ENCODE results near the gene BANP.
"Not testable (repeated sequence)": the region's sequence is repeated elsewhere in the genome, so short reads cannot be mapped to it uniquely, and the experiment has no call there.

BANP gene

DNA sequence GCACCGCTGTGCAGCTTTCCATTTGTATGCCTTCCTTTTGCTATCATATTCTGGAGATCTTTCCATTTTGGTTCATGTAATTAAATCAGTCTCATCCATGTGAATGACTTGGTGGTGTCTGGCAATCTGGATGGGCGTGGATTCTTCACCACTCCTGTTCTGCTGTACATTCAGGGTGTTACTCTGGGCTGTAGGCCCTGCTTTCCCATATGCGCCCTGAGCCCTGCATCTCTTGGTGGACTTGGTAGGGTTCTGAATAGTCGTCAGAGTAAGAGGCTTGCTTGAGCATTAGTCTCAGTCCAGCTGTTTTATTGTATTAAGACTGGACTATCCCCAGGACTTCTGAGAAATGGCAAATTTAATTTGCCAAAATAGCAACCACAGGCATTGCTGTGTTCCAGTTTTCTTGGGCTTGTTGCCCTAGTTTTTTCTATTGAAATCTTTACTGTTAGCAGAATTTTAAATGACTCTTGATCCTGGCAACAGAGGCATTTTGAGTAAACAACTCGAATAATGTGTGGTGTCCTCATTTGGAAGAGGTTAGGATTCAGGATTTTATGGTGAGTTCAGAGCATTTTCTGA lies 14.9 kb downstream of the BANP start:
- DNase-seq (ENCODE audit: low read depth in 2 of 2) = no peak

DNA sequence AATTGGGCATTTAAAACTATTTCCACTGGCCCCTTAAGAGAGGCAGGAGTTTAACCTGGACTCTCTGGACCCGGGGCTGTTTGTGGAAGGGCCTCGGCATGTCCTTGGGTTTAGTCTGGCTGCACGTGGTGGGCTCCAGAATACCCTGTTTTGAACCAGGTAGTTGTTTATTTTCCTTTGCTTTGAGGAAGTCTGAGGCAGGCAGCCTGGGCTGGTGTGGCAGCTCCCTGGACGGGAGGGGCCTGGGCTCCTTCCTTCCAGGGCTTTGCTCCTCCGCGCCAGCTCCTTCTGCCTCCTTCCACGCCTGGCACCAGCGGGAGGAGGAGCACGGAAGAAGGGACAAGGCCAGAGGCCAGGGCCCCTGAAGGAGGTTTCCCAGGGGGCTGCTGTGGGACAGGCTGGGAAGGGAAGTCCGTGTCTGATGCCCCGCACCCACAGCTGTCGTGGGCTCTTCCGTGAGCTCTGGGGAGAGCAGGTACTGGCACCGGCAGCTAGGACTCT lies 15.5 kb downstream of the BANP start:
- DNase-seq (ENCODE audit: low read depth in 2 of 2) = no peak

DNA sequence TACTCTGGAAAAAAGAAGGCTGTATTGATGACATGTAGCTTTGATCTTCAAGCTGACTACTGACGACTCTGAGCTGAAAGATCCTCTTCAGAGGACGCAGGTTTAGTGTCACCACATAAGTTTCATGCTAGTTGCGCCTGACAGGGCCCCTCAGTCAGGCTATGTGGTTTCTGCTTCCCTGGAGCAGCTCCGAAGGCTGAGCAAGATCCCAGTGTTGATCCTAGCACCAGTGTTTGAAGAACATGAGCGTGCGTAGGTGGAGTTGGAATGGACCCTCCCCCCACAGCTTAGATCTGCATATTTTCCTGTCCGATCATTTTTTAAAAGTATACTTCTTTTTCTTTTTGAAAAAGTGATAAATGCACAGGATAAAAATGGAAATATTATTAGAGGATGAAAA lies 17.3 kb downstream of the BANP start:
- no peak for DNase-seq (ENCODE audit: low read depth in 2 of 2)

DNA sequence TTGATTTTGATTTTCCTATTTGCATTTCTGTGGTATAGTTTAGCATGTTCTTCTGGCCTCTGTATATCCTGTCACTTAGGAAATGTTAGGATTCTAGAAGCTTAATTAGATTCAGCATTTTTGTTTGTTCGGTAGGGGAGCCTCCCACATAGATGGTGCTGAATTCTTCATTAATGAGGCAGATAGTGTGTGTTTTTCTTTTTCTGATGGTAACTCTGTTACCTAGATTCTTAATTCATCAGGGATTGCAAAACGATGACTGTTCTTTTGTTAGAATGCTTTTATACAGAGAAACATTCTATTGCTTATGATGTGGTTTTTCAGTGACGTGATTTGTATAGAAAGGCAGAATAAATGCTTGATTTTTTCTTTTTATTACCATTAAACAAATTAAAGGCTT lies 19.0 kb downstream of the BANP start:
- DNase-seq (ENCODE audit: low read depth in 2 of 2) = no peak

DNA sequence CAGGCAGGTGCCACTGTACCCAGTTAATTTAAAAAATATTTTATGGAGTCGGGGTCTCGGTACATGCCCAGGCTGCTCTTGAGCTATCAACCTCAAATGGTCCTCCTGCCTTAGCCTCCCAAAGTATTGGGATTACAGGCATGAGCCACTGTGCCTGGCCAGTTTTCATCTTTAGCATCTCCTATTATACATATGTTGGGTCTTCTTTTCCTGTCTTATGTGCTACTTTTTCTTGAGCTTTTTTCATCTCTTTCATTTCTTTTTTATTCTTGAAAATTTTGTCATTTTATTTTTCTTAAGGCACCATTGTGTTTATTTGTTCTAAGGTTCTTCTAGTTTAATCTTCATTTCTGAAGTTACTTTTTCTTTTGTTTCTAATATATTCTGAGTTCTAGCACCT lies 20.7 kb downstream of the BANP start:
- no peak for DNase-seq (ENCODE audit: low read depth in 2 of 2)

DNA sequence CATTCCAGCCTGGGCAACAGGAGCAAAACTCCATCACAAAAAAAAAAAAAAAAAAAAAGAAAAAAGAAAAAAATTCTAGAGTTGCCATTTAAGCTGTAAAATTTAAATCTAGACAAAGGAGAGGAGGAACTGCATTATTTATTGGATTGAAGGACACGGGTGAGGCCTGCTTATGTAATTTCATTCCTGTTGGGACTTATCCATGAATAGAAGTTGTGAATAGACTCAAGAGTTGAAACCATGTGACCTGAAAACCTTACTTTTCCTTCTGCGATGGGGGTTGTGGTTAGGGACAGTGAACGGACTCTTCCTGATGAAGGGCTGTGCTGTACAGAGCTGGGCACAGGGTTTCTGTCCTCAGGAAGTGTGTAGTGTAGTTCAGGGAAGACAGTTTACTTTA lies 22.5 kb downstream of the BANP start:
- DNase-seq (ENCODE audit: low read depth in 2 of 2) = no peak

DNA sequence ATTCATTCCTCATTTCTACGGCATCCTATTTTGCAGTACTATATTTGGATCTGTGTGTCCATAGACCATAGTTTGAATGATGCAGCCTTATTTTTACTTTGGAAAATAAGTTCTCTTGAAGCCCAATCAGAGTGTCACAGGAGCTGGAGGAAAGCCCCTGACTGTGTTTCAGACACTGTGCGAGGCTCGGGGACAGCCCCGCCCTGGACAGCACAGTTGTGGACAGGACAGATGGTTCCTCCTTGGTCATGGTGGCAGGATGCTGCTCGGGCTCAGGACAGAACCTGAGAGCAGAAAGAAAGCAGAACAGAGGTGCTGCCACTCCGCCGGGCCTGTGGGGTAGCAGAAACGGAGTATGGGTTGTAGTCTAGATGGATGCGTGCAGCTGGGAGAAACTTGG lies 22.9 kb downstream of the BANP start:
- no peak for DNase-seq (ENCODE audit: low read depth in 2 of 2)

DNA sequence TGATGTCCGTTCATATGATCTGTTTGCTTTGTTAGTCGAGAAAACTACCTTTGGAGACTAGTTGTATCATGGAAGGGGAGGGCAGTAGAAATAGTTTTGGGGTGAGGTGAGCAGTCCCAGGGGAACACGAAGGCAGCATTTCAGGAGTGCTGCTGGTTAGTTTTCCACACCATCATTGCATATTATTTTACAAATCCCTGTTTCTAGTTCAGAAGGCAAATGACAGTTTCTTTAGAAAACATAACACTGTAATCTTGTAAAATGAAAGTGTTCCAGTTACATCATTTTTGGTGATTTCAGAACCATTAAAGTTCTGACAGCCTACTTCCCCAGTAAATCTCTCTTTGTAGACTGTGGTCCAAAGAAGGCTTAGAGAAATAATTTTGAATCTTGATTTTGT lies 25.4 kb downstream of the BANP start:
- DNase-seq (ENCODE audit: low read depth in 2 of 2) = no peak

DNA sequence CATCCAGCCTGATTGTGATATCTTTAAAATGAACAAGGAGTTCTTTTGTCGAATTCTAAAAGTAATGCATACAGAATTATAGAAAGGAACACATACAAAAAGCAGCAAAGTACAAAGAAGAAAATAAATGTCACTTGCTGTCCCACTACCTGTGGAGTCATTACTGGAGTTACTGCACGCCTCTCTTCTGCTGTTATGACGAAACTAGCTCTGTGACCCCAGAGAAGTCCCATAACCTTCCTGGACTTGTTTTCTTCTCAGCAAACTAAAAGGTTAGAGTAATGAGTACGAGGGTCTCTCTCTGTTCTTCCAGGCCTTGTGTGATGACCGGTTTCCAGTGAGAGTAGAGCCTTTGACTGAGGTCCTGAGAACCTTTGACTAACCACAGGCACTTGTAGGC lies 26.9 kb downstream of the BANP start:
- DNase-seq (ENCODE audit: low read depth in 2 of 2) = no peak

DNA sequence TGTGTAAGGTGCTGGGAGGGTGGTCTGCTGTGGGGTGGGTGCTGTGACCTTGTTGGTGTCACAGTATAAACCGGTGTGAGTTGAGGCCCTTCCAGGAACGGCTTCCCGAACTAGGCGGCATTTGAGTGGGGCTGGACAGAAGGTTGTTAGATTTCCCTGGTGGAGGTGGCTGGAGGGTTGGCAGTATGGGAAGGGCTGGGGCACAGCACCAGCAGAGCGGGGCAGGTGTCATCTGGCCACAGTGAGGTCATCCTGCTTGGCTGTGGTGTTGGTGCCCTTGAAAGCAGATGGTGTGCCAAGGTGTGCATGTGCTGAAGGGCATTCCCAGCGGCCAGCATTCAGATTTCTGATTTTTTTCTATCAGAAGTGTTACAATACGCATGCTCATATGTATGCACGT lies 28.1 kb downstream of the BANP start:
- DNase-seq (ENCODE audit: low read depth in 2 of 2) = no peak

DNA sequence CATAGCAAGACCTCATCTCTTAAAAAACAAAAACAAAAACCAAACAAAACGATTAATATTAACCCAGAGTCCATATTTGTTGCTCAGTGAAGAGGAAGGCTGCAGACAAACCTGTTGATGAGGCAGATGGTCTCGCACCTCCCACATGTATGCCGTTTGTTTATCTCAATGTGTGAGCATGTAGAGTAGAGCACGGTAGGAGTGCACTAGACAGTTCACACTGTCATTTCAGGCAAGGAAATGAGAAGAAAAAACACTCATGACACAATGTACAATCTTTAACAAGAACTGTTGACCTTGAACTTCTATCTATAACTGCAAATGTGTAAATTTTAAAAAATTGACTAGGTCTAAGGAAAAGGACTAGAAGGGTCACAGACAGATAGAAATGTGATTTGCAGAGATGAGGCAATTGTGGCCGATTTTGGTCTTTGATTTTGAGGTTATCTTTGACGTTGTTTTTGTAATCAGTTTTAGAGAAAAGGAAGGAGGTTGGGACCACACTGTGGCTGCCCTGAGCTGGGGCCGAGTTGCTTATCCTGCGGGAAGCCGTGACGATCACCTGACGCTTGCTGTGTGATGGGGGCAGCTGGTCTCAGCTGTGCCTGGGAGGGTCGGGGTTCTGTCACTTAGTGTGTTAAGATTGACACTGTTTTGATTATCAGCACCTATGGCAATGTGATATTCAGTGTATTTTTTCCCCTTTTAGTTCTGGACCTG lies 28.8 kb downstream of the BANP start:
- not testable (repeated sequence) for DNase-seq (ENCODE audit: low read depth in 2 of 2)

DNA sequence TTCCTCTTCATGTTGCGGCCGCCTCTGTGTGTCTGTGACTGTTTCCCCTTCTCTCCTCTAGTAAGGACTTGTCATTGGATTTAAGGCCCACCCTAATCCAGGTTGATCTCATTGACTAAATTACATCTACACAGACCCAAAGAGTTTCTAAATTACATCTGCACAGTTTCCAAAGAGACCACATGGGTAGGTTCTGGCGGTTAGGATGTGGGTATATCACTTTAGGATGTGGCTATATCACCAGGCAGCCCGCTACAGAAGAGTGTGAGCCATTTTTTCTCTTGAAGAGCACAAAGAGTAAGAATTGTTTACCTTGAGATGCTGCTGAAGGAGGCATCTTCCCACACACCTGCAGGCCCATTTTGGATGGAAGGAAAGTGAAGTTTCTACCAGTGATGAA lies 30.1 kb downstream of the BANP start:
- not testable (repeated sequence) for DNase-seq (ENCODE audit: low read depth in 2 of 2)

DNA sequence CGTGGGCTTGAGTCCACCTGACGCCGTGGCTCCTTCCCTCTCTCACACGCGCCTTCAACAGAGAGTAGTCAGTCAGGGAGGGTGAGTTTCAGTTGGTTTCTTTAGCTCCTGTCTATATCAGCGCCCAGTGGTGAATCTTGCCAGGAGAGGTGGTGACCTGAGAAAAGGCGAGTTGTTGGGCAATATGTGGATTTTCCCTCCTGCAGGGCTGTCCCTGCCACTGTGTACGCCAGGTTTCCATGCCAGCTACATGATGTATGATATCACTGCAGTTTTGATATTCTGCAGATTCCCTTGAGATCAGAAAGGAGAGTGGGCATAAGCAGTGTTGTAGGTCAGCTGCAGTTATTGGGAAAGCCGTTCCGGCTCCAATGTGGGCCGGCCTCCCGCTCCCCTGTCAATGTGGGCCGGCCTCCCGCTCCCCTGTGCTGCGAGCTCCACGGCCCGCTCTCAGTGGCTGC lies 31.4 kb downstream of the BANP start:
- DNase-seq (ENCODE audit: low read depth in 2 of 2) = no peak

DNA sequence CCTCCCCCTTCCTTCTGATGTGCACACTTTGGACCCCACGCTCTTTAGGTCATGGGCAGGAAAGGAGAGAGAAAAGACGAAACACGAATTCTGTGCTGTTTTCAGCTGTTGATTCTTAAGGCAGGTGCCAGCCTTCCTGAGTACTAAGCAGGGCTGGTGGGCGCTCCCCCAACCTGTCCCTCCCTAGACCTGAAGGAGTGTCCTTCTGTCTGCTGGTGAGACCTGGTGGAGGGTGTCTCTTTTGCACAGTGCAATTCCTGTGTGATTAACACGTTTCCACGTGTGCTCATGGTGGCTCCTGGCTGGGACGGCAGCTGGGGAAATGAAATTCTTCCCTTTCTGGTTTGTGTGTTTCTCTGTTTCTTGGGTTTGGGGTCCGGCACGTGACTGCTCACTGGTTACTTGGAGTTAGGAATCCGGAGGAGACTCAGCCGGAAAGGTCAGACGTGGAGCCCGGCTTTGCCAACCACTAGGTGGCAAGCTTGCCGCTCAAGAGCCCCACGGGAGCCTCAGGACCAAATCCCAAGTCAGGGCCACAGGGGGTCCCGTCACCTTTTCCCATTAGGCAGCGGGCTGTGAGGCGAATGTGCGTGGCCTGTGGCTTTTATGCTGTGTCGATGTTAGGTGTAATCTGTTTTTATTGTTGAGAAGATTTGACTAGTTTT lies 32.0 kb downstream of the BANP start:
- DNase-seq (ENCODE audit: low read depth in 2 of 2) = not testable (repeated sequence)

DNA sequence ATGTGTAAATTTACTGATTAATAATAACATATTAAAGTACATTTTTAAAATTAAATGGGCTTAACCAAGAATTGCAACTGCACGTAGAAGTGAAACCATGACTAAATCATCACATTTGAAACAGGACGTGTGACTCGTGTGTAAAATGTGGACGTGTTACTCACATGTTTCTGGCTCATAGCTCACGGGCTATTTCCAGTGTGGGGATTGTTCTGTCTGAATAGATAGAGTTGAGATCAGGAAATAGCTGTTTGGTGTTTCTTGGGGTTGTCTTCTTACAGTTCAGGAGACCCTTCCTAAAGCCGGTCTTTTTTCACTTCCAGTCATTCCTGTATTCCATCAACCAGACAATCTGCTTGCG lies 32.5 kb downstream of the BANP start:
- DNase-seq (ENCODE audit: low read depth in 2 of 2) = not testable (repeated sequence)

DNA sequence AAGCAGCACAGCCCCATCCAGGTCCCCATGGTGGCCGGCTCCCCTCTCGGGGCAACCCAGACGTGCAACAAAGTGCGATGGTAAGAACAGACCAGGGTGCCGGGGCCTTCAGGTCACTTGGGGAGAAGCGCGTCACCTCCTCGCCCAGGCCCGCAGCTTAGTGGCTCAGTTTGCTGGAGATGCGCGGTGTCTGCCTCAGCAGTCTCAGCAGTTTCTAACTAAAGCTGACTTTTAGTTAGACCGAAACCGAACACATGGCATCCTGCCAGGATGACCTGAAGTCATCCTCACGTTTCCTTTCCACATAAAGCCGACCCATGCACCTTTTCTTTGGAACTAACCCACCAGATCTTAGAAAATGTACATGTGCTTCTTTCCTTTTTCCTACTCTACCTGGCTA lies 32.9 kb downstream of the BANP start:
- not testable (repeated sequence) for DNase-seq (ENCODE audit: low read depth in 2 of 2)

DNA sequence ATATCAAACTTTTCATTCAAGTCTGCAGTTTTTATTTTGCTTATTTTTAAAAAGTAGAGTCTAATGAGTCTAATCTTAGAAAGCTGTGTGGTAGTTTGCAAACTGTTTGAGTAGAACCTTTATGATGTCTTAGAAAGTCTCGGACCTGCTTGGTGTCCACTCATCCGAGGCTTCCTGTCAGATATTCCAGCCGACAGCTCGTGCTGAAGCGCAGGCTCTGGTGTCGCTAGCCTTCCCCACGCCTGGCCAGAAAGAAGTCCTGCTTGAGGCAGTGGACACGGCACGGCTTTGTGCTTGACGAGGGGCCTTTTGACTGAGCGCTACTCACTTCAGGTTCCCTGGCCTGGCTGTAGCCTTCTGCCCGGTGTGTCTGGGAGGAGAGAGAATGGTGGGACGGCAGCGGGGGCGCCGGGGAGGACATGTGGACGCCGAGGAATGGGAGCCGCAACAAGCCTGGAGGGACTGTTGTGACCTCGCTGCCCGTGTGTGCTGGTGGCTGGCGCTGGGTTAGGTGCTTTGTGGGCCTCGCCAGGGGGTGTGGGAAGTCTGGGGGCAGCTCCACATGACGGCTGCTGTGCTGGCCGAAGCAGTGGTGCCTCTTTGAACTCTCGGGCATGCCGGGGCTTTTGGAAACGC lies 33.5 kb downstream of the BANP start:
- DNase-seq (ENCODE audit: low read depth in 2 of 2) = no peak

DNA sequence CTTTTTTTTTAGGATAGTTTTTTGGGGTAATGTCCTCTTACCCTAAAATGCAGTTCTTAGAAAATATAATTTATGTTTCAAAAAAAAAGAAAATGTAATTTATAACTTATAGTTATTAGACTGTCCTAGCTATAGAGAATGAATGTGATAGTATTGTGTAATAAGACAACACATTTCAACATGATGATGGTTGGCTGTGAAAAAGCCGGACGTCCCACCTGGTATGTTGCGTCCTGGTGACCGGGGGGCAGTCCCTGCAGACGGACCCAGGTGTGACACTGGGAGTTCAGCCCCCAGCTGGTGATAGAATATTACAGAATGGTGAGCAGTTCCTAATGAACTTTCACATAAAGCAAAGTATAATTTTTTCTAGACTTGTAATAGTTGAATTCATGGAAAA lies 34.3 kb downstream of the BANP start:
- not testable (repeated sequence) for DNase-seq (ENCODE audit: low read depth in 2 of 2)

DNA sequence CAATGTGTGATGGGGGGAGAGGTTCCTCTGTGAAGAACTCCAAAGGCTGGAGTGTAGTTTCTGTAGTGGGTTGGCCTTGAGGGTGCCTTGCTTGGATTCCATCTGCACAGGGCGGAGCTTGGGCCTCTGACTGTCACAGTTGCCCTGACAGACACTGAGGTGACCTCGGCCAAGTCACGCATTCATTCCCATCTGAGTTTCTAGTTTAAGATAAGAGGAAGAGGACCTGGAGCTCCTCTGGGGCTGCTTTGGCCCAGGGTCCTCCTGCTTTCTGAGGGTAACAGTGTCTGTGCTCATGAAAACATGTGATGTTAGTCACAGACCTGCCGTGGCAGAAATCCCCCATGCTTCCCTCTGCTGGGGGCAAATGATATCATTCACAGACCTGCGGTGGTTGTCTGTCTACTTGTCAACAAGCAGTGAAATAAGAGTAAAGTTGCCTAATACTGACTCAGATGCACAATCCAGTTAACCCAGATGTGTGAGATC lies 35.2 kb downstream of the BANP start:
- peak; percentile 22 to 42 for DNase-seq (ENCODE audit: low read depth in 2 of 2)

DNA sequence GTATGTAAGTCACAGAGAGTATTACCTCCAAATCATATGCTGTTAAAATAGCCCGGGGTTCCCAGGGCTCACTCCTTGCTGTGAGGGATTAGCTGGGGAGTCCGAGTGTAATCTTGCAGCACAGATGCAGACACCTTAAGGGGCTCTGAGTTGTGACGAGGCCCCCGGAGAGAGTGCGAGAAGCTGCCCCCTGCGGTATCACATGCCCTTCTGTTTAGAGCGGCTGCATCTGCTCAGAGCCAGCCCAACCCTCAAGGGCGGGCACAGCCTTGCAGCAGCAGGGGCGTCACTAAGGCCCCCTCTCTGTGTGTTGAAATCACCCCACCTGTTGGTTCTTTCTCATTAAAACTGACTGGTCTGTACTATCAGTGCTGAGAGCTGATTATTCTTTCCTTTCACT lies 37.4 kb downstream of the BANP start:
- DNase-seq (ENCODE audit: low read depth in 2 of 2) = not testable (repeated sequence)

DNA sequence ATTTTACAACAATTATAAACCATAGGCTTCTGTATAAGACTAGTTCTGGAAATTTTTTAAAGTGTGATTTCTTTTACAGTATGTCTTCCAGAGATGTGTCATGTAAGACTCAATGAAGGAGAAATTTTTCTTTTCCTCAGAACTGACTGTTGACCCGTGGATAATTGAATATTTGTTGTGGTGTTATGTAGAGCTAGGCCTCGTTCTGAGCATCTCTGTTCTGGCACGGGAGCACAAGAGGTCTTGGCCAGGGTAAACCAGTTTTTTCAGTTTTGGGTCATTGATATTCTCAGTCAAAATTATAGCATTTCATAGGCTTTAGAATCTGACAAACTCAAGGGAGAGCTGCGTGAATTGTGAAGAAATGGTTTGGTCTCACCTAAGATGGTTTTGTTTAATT lies 39.0 kb downstream of the BANP start:
- not testable (repeated sequence) for DNase-seq (ENCODE audit: low read depth in 2 of 2)

DNA sequence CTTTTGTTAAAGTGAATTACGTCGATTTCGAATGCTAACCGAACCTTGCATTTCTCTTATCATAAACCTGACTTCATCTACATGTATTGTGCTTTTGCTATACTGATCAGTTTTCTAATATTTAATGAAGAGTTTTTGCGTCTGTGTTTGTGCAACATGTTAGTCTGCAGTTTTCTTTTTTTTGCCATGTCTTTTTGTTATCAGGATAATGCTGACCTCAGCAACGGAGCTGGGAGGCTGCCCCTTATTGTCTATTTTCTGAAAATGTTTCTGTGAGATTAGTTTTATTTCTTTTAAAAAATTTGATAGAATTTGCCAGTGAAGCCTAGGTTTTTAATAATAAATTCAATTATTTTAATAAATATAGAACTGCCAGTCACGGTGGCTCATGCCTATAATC lies 40.9 kb downstream of the BANP start:
- not testable (repeated sequence) for DNase-seq (ENCODE audit: low read depth in 2 of 2)

Measured in stimulated activated CD8-positive, alpha-beta memory T cell treated with anti-CD3 and anti-CD28 coated beads, Interleukin-7, amount 100 ng/mL, for 4 hours (primary cell).